ENCODE data around the gene ESYT2.

DNA sequence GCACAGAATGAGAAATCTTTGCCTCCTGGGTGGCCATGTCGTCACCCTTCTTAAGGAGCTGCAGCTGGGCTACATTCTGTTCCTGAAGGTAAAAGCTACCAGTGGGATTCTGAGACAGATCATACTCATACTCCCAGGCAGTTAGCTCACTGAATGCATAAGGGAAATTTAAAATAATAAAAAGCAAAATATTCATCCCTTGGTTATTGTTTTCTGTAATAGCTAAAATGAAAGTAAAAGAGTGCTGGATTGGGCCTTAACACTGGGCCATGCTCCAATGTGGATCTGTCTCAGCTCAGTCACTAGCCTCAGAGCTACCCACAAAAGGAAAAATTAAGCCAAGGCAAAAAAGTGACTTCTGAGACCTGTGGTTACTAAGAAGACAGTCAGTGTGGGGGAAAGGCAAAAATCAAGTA is 18.1 kb upstream of the ESYT2 start:
- TF ChIP-seq POLR2AphosphoS5 (IDR thresholded peaks at IDR 0.05) (no peak), POLR2A (IDR thresholded peaks at IDR 0.05) (no peak), EP300 (IDR thresholded peaks at IDR 0.05) (no peak)
